IPS-11a (cell line): Measurements from ENCODE around the gene NOP56.
"Not testable (repeated sequence)": the region's sequence is repeated elsewhere in the genome, so short reads cannot be mapped to it uniquely, and the experiment has no call there.

Source experiments
- H3K4me3 ChIP-seq: one replicate; pipeline ENCODE4 v1.5.1; 2013; ENCODE audit warnings: low read depth, low read length, control low read depth

NOP56 gene

DNA sequence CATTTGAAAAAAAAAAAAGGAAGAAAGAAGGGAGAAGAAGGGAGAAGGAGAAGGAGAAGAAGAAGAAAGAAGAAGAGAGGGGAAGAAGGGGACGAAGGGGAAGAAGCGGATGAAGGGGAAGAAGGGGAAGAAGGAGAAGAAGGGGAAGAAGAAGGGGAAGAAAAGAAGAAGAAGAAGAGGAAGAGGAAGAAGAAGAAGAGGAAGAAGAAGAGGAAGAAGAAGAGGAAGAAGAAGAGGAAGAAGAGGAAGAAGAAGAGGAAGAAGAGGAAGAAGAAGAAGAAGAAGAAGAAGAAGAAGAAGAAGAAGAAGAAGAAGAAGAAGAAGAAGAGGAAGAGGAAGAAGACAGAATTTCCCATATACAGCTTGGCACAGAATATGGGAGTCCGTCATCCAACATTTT lies 29.6 kb downstream of the NOP56 start:
- H3K4me3 ChIP-seq: not testable (repeated sequence)

- not testable (repeated sequence) for H3K4me3 ChIP-seq
Observed at GRCh38 chr20:2684817-2685216, 32.4 kb downstream of the NOP56 start.

- no peak overlapping the region for H3K4me3 ChIP-seq
Observed at GRCh38 chr20:2687514-2687913, 35.1 kb downstream of the NOP56 start.

- H3K4me3 ChIP-seq: no peak overlapping the region
Observed at GRCh38 chr20:2688041-2688591, 35.7 kb downstream of the NOP56 start.

DNA sequence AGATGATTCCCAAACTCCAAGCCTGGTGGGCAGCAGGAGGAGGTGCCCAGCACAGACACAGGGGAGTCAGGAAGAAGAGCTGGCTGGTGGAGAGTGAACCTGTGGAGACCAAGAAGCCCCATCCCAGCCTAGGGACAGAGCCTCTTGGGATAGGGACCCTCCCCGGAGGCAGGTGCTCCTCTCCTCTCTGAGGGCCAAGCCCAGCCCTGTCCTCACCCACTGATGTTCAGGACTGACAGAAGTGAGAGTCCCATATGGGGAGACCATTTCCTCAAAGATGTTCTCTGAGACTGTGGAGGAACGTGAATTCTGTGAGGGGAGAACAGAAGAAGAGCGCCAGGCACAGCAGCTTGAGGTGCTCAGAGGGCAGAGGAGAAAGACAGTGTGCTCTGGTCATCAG lies 37.8 kb downstream of the NOP56 start:
- no peak overlapping the region for H3K4me3 ChIP-seq

DNA sequence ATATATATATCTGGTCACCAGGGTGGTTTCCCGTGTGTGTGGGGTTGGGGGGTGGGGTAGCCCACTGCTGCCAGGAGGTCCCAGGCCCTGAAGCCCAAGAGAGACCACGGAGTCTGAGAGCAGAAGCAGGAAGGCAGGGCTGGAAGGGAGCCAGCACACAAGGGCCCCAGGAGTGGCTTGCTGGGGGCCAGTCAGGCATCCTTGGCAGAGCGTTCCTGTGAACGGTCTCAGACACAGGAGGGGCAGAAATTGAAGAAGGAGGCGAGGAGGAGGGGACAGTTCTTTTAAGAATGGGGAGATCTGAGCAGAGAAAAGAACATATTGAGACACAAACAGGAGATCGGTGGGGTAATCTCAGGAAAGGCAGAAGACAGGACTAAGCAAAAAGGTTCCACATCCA lies 38.3 kb downstream of the NOP56 start:
- H3K4me3 ChIP-seq: no peak overlapping the region

DNA sequence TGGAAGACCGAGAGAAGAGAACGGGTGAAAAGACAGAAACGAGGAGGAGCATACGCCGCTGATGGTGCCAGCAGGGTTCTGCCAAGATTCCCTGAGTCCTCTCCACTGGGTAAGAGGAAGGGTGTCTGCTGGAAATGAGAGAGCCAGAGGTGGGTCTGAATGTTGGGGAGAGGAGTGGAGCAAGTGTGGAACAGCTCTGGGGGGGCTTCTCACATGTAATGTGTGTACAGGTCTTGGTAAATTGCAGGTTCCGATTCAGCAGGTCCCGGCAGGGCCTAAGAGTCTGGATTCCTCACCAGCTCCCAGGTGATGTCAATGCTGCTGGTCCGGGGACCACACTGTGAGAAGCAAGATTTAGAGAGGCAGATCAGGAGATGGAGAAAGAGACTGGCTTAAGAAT lies 38.7 kb downstream of the NOP56 start:
- no peak overlapping the region for H3K4me3 ChIP-seq

DNA sequence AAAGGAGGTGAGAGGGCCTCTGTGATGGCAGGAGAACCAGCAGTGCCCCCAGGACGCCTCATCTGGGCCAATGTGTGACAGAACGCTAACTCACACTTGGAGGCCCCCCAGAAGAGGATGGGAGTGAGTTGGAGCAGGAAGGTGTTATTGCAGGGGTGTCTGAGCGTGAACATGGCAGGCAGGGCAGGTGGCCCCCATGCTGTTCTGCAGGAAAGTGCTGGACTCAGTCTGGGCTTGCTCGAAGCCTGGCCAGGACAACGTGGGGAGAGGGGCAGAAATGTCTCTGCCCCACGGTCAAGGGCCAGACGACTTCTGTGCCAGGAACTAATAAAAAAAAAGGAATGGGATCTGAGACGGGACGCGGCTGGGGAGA lies 39.2 kb downstream of the NOP56 start:
- H3K4me3 ChIP-seq: no peak overlapping the region

DNA sequence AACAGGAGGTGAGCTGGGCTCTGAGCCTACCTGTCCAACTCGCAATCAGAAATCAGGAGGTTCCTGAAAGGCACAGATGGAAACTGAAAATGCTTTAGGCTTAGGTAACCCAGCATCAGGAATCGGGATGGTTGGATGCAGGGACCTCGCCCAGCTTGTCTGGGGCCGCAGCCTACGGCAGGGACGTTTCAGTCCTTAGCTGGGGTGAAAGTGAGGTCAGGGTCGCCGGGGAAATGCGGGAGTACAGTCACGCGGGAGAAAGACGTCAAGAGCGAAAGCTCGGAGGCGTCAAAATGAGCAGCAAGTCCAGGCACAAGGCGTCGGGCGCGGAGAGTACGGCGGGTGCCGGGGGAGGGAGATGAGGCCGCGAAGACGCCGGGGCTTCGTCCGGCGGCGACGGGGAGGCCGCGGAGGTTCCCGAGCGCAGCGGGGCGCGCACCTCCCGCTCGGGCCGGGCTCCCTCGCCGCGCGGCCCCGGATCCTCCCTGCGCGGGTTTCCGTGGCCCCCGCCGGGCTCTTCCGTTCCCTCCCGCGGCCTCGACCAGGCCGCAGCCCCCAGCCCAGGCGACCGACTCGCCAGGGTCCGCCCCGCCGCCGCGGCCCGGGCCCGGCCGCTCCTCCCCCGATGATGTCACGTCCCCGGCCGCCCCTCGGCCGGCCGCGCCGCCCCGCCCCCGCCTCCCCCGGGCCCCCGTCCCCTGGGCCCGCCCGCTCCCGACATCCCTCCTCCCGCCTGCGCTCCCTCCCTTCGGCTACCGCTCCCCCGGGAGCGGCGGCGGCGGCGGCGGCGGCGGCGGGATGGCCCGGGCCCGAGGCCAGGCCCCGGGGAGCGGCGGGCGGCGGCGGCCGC lies 39.8 kb downstream of the NOP56 start, which contains the start of gene EBF4:
EBF4 (plus strand) TSS at position 745 of the 850 bp plus-strand sequence. CDS start 866 bp downstream, outside the sequence.
- H3K4me3 ChIP-seq: peak within 1 kb of the TSS; percentile 39

DNA sequence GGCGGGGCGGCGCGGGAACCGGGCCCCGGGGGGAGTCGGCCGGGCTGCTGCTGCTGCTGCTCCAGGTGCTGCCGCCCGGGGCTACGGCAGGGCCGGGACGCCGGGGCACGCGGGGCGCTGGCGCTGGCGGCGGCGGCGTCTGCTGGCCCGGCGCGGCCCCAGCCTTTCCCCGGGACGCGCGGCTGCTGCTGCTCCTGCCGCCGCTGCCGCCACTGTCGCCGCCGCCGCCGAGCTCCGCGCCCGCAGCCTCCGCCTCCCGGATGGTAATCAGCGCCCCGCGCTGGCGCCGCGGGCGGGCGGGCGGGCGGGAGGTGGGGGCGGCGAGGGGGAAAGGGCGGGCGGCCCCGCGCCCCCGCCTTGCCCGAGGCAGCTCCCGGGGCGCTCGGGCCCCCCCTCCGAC lies 40.5 kb downstream of the NOP56 start:
- H3K4me3 ChIP-seq: no peak overlapping the region

DNA sequence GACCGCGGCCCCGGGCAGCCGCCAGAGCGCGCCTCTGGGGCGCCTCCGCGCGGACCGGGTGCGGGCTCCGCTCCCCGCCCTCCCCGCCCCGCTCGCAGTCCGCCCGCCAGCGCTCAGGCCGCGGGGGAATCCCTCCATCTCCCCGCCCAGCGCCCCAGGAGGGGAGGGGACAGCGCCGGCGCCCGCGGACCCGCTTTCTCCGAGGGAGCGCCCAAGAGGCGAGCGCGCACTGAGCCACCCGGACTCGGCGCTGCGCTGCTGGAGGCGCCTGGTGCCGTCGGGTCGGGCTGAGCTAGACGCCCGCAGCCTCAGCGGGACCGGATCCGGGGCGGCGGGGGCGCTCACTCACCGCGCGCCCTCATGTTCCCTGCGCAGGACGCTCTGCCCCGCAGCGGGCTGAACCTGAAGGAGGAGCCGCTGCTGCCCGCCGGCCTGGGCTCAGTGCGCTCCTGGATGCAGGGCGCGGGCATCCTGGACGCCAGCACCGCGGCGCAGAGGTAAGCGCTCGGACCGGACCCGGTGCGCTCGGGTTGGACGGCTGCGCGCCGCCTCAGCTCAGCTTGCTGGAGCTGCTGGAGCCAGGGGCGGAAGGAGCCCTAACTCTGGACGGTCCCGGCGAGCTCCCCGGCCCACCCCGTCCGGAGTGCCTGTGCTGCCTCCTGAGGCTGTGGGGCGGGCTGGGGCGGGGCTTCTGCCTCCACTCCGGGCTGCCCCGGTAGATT lies 41.0 kb downstream of the NOP56 start:
- H3K4me3 ChIP-seq: peak overlapping the region; percentile 13

GRCh38 chr20:2694008-2694471 lies 41.6 kb downstream of the NOP56 start:
- H3K4me3 ChIP-seq: no peak overlapping the region

DNA sequence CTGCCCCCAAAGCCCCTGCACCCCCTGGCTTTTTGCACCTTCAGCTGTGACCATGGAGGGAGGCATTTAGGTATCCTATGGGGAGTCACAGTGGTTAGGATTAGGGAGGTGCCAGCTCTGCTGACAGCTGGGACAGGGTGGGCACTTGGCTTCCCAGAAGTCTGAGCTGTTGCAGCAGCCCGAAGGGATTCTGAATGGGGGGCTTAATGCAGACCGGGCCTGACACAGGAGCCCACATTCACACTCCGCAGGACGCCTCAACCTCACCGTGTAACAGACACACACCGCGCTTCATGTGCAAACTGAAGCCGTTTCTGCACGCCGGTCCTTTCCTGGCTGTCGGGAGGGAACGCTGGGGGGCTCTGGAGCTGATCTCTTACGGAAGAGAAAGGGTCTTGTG lies 42.1 kb downstream of the NOP56 start:
- no peak overlapping the region for H3K4me3 ChIP-seq

GRCh38 chr20:2695206-2695983 lies 43.0 kb downstream of the NOP56 start:
- H3K4me3 ChIP-seq: no peak overlapping the region

- not testable (repeated sequence) for H3K4me3 ChIP-seq
Observed at GRCh38 chr20:2695984-2696525, 43.6 kb downstream of the NOP56 start.

DNA sequence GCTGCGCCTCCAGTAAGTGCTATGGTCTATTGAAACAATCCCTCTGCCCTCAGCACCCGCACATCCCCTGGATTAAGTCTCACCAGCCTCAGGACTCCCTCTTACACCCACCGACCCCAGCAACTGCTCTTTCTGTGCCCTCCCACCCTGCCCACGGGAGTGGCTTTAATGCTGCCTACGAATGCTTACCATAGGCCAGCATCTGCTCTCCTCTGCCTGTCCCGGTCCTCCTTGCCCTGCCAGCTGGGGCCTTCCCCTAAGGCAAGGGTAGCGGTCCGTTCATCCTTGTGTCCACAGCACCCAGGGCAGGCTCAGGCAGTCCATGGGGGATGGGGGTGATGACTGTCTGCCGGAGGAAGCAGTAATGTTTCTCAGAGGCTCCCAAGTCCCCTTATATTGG lies 44.2 kb downstream of the NOP56 start:
- no peak overlapping the region for H3K4me3 ChIP-seq

GRCh38 chr20:2697768-2698167 lies 45.3 kb downstream of the NOP56 start:
- H3K4me3 ChIP-seq: no peak overlapping the region

DNA sequence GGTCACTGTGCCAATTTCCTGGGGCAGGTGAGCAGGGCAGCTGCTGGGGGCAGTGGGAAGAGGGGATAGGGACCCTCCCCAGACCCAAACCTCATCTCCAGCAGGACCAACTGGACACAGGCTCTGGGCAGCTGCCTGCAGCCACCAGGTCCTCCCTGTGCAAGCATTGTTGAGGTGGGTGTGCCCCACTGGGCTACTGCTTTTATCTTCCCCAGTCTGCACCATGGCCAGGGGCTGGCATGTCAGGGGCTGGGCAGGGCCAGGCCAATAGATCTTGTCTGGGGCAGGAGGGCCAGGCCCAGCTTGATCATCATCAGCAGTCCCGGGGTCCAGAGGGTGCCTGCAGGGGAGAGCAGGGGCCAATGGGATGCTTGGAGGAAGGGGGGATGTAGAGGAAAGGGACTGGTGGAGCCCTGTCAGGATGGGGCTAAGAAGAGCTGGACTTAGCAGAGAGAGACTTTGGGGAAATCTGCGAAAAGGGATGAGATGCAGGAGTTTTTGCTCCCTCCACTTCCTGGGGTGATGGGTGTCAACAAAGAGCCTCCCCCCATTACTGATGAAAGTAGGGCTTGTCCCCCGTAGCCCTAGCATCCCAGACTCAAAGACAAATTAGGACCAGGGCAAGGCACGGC lies 45.9 kb downstream of the NOP56 start:
- no peak overlapping the region for H3K4me3 ChIP-seq

GRCh38 chr20:2698912-2699311 lies 46.5 kb downstream of the NOP56 start:
- no peak overlapping the region for H3K4me3 ChIP-seq

DNA sequence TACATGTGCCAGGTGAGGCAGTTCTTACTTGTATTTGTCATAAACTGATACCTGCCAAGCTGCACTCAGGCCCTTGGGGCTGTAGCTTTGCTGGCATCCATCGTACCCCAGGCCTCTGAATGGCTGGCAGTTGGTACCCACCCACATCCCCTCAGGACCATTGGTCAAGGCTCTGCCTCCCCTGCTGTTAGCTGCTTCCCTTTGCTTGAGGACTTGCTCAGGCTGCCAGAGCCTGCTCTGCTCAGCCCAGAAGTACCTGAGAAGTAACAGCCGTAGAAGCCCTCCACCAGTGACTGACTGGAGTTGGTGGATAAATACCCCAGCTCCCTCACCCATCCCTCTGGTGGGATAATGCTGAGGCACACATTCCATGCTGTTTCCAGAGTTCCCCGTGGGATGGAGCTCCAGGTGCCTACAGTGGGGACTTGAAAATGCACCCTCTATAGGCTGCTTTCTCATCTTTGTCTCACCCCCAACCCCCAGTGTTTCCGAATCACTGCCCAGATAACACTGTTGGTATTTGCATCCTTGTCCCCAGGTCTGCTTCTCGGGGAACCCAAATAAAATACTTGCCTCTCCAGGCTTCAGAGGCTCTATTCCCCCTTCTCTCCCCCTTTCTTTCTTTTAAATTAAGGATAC lies 47.5 kb downstream of the NOP56 start:
- H3K4me3 ChIP-seq: no peak overlapping the region
